Measurements from ENCODE around the gene TAF4B.

DNA sequence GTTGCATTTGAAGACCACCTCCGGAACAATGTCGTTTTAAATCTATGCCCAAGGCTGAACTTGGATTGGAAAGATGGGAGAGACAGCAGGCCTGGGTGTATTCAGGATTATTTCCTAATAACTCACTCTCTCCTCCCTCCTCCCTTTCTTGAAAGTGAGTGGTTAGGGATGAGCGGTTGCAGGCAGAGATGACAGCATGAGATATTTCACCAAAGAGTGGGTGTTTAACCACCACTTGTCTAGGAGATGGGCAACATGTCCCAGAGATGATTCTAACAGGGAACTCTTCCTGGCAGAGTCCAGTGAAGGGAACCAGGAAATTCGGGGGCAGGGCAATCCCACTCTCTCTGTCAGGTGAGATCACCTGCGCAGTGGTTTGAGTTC is 198.9 kb downstream of the TAF4B start:
- no peak for TF ChIP-seq U2AF1 (optimal IDR thresholded peaks at IDR 0.05; ENCODE audit: low read depth, low read length)
- TF ChIP-seq, protein P1, sequence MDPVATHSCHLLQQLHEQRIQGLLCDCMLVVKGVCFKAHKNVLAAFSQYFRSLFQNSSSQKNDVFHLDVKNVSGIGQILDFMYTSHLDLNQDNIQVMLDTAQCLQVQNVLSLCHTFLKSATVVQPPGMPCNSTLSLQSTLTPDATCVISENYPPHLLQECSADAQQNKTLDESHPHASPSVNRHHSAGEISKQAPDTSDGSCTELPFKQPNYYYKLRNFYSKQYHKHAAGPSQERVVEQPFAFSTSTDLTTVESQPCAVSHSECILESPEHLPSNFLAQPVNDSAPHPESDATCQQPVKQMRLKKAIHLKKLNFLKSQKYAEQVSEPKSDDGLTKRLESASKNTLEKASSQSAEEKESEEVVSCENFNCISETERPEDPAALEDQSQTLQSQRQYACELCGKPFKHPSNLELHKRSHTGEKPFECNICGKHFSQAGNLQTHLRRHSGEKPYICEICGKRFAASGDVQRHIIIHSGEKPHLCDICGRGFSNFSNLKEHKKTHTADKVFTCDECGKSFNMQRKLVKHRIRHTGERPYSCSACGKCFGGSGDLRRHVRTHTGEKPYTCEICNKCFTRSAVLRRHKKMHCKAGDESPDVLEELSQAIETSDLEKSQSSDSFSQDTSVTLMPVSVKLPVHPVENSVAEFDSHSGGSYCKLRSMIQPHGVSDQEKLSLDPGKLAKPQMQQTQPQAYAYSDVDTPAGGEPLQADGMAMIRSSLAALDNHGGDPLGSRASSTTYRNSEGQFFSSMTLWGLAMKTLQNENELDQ (CRISPR knock-in tag; IDR thresholded peaks at IDR 0.05; ENCODE audit: borderline replicate concordance) = no peak
- TF ChIP-seq CHD2 (IDR thresholded peaks at IDR 0.05; ENCODE audit: low read depth, low read length) = no peak
- TF ChIP-seq PREB (CRISPR knock-in tag; IDR thresholded peaks at IDR 0.05) = no peak
- TF ChIP-seq JUND (IDR thresholded peaks at IDR 0.05; ENCODE audit: borderline replicate concordance, low read depth, low read length) = no peak
- TF ChIP-seq JUND (tag; IDR thresholded peaks at IDR 0.05; ENCODE audit: borderline replicate concordance, low read depth, low read length) = no peak
- TF ChIP-seq MTA2 (IDR thresholded peaks at IDR 0.05; ENCODE audit: low read depth) = no peak
- TF ChIP-seq ZFP1 (CRISPR knock-in tag; IDR thresholded peaks at IDR 0.05) = no peak
- no peak for TF ChIP-seq E2F6 (IDR thresholded peaks at IDR 0.05; ENCODE audit: borderline replicate concordance in 1 of 2, extremely low read depth in 1 of 2, insufficient read depth in 1 of 2, insufficient read length in 1 of 2, low read depth in 1 of 2, low read length in 1 of 2, poor library complexity in 1 of 2, severe bottlenecking in 1 of 2)
